Measurements from ENCODE around the gene ACAD10.
"Not testable (repeated sequence)": the region's sequence is repeated elsewhere in the genome, so short reads cannot be mapped to it uniquely, and the experiment has no call there.

ACAD10 gene

DNA sequence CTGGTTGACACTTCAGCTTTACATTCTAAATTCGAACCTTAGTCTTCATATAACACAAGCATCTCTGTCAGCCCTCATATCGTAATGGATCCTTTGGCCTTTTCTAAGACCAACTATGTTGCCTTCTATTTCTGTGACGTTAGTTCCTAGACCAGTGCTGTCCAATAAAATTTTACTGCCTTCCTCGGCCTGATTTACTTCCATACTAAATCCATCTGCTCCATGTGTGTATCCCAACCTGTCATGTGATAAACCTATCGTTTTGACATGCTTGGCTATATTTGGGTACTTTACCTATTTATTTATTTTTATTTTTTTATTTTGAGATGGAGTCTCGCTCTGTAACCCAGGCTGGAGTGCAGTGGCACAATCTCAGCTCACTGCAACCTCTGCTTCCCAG, 20.3 kb downstream of the ACAD10 start:
- no peak overlapping the region for H3K4me3 ChIP-seq (ENCODE audit: low read depth, low read length)

DNA sequence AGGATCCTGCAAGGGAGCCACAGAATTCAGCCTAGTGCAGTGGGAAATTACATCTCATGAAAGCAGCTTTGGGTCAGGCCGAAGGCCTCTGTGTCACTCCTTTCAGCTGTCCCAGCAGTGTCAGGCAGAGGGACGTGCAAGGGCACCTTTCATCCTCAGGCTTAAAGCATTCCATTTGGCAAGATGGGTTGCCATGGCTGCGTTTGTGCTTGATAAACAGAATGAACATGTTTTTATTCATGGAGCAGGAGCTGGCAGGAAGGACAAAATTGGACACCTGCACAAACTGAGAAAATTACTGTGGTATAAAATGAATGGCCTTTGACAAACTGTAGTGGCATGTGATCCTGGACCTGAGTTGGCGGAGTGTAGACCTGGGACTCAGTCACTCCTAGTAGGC, 29.4 kb downstream of the ACAD10 start:
- H3K4me3 ChIP-seq (ENCODE audit: low read depth, low read length), result no peak overlapping the region
- no peak for TF ChIP-seq CTCF (IDR thresholded peaks at IDR 0.05; ENCODE audit: borderline replicate concordance, insufficient read depth, low read depth, low read length)

More for the DNA sequence above, 20.3 kb downstream of the ACAD10 start:
- TF ChIP-seq CTCF (IDR thresholded peaks at IDR 0.05; ENCODE audit: borderline replicate concordance, insufficient read depth, low read depth, low read length), result no peak

DNA sequence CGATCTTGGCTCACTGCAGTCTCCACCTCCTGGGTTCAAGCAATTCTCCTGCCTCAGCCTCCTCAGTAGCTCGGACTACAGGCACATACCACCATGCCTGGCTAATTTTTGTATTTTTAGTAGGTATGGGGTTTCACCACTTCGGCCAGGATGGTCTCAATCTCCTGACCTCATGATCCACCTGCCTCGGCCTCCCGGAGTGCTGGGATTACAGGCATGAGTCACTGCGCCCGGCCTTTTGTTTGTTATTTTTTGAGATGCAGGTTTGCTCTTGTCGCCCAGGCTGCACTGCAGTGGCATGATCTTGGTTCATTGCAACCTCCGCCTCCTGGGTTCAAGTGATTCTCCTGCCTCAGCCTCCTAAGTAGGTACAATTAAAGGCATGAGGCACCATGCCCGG, 33.5 kb downstream of the ACAD10 start:
- H3K4me3 ChIP-seq (ENCODE audit: low read depth, low read length), result not testable (repeated sequence)

GRCh38 chr12:111720457-111720856, 34.6 kb downstream of the ACAD10 start:
- no peak for TF ChIP-seq CTCF (IDR thresholded peaks at IDR 0.05; ENCODE audit: borderline replicate concordance, insufficient read depth, low read depth, low read length)
- H3K4me3 ChIP-seq (ENCODE audit: low read depth, low read length), result no peak overlapping the region

DNA sequence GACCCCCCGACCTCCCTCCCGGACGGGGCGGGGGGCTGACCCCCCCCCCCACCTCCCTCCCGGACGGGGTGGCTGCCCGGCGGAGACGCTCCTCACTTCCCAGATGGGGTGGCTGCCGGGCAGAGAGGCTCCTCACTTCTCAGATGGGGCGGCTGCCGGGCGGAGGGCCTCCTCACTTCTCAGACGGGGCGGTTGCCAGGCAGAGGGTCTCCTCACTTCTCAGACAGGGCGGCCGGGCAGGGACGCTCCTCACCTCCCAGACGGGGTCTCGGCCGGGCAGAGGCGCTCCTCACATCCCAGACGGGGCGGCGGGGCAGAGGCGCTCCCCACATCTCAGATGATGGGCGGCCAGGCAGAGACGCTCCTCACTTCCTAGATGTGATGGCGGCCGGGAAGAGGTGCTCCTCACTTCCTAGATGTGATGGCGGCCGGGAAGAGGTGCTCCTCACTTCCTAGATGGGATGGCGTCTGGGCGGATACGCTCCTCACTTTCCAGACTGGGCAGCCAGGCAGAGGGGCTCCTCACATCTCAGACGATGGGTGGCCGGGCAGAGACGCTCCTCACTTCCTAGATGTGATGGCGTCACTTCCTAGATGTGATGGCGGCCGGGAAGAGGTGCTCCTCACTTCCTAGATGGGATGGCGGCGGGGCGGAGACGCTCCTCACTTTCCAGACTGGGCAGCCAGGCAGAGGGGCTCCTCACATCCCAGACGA, 38.0 kb downstream of the ACAD10 start:
- H3K4me3 ChIP-seq (ENCODE audit: low read depth, low read length), result not testable (repeated sequence)

DNA sequence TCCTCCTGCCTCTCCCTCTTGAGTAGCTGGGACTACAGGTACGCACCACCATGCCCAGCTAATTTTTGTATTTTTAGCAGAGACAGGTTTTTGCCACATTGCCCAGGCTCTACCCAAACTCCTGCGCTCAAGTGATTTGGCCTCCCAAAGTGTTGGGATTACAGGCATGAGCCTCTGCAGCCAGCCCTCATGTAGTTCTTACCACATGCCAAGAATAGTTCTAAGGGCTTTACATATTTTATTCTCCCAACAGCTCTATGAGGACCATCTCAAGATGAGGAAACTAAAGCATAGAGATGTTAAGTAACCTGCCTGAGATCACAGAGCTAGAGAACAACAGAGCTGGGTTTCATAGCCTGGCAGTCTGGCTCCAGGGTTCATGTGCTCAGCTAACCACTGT, 42.9 kb downstream of the ACAD10 start:
- no peak overlapping the region for H3K4me3 ChIP-seq (ENCODE audit: low read depth, low read length)
- no peak for TF ChIP-seq CTCF (IDR thresholded peaks at IDR 0.05; ENCODE audit: borderline replicate concordance, insufficient read depth, low read depth, low read length)

- no peak for TF ChIP-seq CTCF (IDR thresholded peaks at IDR 0.05; ENCODE audit: borderline replicate concordance, insufficient read depth, low read depth, low read length)
- H3K4me3 ChIP-seq (ENCODE audit: low read depth, low read length), result no peak overlapping the region
These were observed 44.6 kb downstream of the ACAD10 start for GRCh38 chr12:111730420-111730819.

DNA sequence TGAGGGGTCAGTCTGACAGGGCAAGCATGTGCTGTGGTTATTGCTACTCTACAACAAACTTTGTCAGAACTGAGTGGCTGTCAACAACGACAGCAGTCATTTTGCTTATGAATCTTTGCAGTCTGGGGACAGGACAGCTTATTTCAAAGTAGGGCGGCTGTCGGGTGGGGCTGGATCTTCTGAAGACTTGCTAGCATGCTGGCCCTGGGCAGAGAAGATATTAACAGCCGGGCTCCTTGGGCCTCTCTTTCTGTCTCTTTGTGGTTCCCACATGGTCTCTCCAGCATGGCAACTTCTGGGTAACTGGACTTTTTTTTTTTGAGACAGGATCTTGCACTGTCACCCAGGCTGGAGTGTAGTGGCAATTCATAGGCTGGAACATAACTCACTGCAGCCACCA, 46.9 kb downstream of the ACAD10 start:
- no peak for TF ChIP-seq CTCF (IDR thresholded peaks at IDR 0.05; ENCODE audit: borderline replicate concordance, insufficient read depth, low read depth, low read length)

More for the DNA sequence above, 46.9 kb downstream of the ACAD10 start:
- H3K4me3 ChIP-seq (ENCODE audit: low read depth, low read length), result no peak overlapping the region

All from GM12875 (cell line).